IPS-18c (cell line): ENCODE measurements around the gene INTS12.
"Not testable (repeated sequence)": the region's sequence is repeated elsewhere in the genome, so short reads cannot be mapped to it uniquely, and the experiment has no call there.

ENCODE experiments used
- H3K4me3 ChIP-seq: 2 replicates; pipeline ENCODE4 v1.7.0; 2013; ENCODE audit warnings: low read depth, mild to moderate bottlenecking, low read length, moderate library complexity; ENCODE audit not compliant: insufficient read depth
- H3K9me3 ChIP-seq: one replicate; pipeline ENCODE4 v1.6.1; 2013; ENCODE audit warnings: mild to moderate bottlenecking, low read length, moderate library complexity; ENCODE audit not compliant: control insufficient read depth, insufficient read depth

The INTS12 gene

GRCh38 chr4:105707782-105708180 lies 708 bp downstream of the INTS12 start:
- peak overlapping the region; percentile 86 for H3K4me3 ChIP-seq
- no peaks in the 10 kb centered on the region for H3K9me3 ChIP-seq

GRCh38 chr4:105698607-105699006 lies 9.9 kb downstream of the INTS12 start:
- Histone ChIP-seq H3K9me3 (no peaks in the 10 kb centered on the region), H3K4me3 (no peak overlapping the region)

DNA sequence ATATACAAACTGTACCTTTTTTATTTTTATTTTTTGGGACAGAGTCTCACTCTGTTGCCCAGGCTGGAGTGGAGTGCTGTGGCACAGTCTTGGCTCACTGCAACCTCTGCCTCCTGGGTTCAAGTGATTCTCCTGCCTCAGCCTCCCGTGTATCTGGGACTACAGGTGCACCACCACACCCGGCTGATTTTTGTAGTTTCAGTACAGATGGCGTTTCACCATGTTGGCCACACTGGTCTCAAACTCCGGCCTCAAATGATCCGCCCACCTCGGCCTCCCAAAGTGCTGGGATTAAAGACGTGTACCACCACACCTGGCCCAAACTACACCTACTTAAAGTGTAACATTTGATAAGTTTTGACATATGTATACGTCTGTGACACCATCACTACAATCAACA lies 12.7 kb downstream of the INTS12 start:
- H3K4me3 ChIP-seq, H3K9me3 ChIP-seq: not testable (repeated sequence)

DNA sequence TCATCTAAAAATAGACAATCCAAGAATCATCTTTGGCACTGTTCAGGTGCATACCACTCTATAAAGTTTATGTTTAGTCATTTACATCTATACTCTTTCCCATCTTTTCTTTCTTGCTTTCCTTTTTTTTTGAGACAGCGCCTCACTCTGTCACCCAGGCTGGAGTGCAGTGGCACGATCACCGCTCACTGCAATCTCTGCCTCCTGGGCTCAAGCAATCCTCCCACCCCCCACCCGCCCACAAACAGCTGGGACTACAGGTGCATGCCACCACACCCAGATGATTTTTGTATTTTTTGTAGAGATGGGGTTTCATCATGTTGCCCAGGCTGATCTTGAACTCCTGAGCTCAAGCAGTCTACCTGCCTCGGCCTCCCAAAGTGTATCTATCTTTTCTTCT lies 13.7 kb downstream of the INTS12 start:
- not testable (repeated sequence) for H3K9me3 ChIP-seq, H3K4me3 ChIP-seq

GRCh38 chr4:105686571-105686970 lies 21.9 kb downstream of the INTS12 start:
- H3K9me3 ChIP-seq = no peaks in the 10 kb centered on the region
- H3K4me3 ChIP-seq = no peak overlapping the region

DNA sequence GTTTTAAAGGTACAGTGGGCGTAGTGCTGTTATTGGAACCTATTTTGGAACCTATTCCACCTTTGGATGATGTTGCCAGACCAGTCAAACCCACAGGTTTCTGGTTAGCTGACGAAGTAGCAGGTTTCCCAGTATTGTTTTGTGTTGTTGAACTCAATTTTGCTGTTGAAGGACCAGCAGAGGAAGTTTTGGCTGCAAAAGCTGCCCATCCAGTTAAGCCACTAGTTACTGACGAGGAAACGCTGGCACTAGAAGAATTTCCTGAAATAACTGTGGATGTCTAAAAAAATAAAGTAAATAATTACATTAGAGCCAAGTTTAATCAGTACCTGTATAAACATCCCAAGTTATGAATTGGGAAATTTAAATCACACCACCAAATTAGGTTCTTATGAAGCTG lies 25.5 kb downstream of the INTS12 start:
- Histone ChIP-seq H3K9me3 (no peaks in the 10 kb centered on the region), H3K4me3 (no peak overlapping the region)

DNA sequence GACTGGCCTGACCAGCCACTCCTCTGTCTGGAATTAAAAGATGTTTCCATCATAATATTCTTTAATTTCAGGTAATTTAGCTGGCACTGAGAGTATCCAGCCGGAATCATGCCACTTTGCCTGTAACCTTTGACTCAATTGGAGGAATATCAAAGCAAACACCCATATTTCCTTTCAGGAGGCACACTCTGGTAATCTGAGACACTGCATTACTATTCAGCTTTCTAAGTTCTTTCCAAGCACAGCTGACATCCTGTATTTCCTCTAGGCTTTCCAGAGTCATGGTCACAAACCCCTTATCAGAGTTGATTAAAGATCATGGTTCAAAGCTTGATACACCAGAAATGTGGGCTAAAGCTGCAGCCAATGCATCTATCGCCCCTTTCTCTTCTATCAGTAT lies 29.3 kb downstream of the INTS12 start:
- no peak overlapping the region for H3K4me3 ChIP-seq
- no peaks in the 10 kb centered on the region for H3K9me3 ChIP-seq

GRCh38 chr4:105677709-105678108 lies 30.8 kb downstream of the INTS12 start:
- no peak overlapping the region for H3K4me3 ChIP-seq
- H3K9me3 ChIP-seq = no peaks in the 10 kb centered on the region

- Histone ChIP-seq H3K9me3 (no peaks in the 10 kb centered on the region), H3K4me3 (no peak overlapping the region)
These were observed 34.5 kb downstream of the INTS12 start for GRCh38 chr4:105674011-105674410.

DNA sequence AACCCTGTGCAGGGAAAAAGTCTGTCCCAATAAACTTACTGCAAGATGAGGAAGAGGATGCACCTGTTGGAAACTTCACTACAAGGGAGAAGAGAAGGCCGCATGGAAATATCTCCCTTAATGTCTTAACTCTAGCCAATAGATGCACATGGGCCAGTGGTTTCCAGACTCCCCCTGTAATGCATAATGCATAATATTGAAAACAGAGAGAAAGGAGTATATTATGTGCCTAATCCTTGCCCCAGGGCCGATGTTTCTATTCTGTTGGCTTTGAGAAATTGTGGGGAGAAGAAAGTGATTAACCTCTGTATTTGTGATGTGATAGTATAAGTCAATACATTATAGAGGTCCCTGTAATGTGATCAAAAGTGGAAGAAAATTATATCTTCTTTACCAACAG lies 37.2 kb downstream of the INTS12 start:
- H3K9me3 ChIP-seq = no peaks in the 10 kb centered on the region
- H3K4me3 ChIP-seq = no peak overlapping the region

DNA sequence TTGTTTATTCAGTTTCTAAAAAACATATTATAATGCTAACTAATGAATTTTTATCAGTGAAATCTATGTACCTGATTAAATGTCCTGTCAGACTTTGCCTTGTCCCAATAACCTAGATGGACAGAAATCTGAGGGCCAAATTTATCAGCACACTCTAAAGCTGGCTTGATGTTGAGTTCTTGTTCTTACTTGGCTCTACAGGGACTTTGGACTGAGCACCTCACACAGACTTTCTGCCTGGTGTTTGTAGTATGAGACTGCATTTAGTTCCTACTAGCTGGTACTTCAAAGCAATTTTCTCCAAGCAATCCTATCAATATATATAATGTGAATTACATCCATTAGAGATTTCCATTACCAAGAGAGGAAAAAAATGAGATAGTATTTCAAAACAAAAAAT lies 37.8 kb downstream of the INTS12 start:
- H3K4me3 ChIP-seq = no peak overlapping the region
- no peaks in the 10 kb centered on the region for H3K9me3 ChIP-seq

- Histone ChIP-seq H3K9me3 (no peaks in the 10 kb centered on the region), H3K4me3 (no peak overlapping the region)
These were observed 41.8 kb downstream of the INTS12 start for GRCh38 chr4:105666693-105667092.

DNA sequence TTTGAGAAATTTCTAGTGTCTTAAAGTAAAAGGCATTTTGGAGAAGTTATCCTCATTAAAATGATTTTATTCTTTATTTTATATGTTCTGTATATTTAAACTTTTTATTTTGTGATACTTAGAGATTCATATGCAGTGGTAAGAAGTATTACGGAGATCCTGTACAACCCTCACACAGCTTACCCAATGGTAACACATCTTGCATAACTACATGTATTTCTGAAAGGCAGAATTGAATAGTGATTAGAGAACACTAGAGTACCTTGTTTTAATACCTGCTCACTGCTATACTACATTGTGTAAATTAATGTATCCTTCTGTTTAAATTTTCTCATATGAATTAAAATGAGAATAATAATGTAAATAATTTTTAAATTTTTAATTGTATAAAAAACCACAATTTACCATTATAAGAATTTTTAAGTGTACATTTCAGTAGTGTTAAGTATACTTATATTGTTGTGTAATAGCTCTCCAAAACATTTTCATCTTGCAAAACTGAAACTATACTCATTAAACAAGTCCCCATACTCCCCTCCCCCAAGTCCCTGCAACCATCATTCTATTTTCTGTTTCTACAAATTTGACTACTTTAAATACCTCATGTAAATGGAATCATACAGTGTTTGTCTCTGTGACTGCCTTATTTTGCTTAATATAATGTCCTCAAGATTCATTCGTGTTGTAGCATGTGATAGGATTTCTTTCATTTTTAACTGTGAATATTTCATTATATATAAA lies 45.4 kb downstream of the INTS12 start:
- no peak overlapping the region for H3K4me3 ChIP-seq

GRCh38 chr4:105661028-105661427 lies 47.5 kb downstream of the INTS12 start:
- no peak overlapping the region for H3K4me3 ChIP-seq
- no peaks in the 10 kb centered on the region for H3K9me3 ChIP-seq

More for the DNA sequence above, 45.4 kb downstream of the INTS12 start:
- H3K9me3 ChIP-seq = no peaks in the 10 kb centered on the region

DNA sequence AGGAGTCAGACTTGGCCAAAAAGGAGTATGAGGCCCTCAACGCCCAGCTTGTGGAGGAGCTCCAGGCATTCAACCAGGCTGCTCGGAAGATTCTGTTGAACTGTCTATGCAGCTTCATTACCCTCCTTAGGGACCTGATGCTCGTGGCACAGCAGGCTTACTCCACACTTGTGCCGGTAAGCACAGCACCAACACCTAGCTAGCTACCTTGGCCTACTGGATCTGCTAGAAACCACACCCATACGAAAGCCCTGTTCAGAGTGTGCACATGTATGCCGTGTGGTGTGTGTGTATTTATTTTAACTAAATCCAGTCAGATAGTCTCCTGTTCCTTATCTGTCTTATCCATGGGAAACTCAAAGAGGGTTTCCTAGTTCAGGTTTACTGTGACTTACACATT lies 49.3 kb downstream of the INTS12 start:
- Histone ChIP-seq H3K4me3 (no peak overlapping the region), H3K9me3 (no peaks in the 10 kb centered on the region)

GRCh38 chr4:105657117-105657765 lies 51.2 kb downstream of the INTS12 start:
- Histone ChIP-seq H3K9me3 (no peaks in the 10 kb centered on the region), H3K4me3 (no peak overlapping the region)

DNA sequence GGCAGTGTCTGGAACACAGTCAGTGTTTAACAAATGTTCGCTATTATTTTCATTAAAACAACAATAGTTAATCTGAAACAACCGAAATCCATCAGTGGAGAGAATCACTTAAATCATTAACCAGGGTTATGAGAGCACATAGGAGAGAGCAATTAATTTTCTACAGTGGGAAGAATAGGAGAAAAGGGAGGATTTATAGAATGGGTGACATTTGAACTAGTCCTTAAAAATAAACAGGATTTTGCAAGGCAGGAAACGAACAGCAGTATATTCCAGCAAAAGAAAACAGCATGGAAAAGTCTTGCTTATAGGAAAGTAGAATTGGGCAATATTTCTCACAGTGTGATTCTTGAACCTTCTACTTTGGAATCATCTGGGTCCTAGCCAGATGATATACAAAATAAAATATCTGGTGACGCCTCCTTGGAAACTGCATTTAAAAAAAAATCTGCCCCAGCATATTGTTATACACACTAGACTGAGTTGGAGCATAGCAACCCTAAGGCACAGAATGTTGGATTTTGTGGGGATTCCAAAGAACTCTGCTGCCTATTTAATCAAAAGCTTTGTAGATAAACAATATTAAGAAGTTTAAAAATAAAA lies 56.1 kb downstream of the INTS12 start:
- Histone ChIP-seq H3K9me3 (no peaks in the 10 kb centered on the region), H3K4me3 (no peak overlapping the region)

DNA sequence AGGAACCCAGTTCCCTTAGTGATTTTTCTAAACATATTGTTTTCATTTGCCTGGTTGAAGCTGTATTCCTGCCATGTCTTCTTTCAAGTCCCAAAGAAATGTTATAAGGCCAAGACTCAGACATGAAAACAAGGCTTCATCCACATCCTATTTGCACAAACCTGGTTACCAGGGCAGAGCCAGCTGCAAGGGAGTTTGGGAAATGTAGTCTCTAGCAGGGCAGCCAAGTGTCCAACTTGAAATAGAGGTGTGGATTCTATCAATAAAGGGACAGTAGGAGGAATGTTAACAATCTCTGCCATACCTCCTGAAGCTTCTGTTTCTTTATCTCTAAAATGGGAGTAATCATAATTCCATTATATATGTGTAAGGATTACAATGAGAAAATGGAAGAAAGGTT lies 56.6 kb downstream of the INTS12 start:
- Histone ChIP-seq H3K4me3 (no peak overlapping the region), H3K9me3 (no peaks in the 10 kb centered on the region)
